Stimulated activated CD4-positive, alpha-beta T cell treated with anti-CD3 and anti-CD28 coated beads, Interleukin-4, amount 100 ng/mL, for 24 hours (primary cell): ENCODE data around the gene CCDC141.
"Not testable (repeated sequence)": the region's sequence is repeated elsewhere in the genome, so short reads cannot be mapped to it uniquely, and the experiment has no call there.

ENCODE experiments used
- DNase-seq: peaks from one replicate; pipeline ENCODE4 v3.0.0-alpha.2; 2020

The CCDC141 gene, protein sequence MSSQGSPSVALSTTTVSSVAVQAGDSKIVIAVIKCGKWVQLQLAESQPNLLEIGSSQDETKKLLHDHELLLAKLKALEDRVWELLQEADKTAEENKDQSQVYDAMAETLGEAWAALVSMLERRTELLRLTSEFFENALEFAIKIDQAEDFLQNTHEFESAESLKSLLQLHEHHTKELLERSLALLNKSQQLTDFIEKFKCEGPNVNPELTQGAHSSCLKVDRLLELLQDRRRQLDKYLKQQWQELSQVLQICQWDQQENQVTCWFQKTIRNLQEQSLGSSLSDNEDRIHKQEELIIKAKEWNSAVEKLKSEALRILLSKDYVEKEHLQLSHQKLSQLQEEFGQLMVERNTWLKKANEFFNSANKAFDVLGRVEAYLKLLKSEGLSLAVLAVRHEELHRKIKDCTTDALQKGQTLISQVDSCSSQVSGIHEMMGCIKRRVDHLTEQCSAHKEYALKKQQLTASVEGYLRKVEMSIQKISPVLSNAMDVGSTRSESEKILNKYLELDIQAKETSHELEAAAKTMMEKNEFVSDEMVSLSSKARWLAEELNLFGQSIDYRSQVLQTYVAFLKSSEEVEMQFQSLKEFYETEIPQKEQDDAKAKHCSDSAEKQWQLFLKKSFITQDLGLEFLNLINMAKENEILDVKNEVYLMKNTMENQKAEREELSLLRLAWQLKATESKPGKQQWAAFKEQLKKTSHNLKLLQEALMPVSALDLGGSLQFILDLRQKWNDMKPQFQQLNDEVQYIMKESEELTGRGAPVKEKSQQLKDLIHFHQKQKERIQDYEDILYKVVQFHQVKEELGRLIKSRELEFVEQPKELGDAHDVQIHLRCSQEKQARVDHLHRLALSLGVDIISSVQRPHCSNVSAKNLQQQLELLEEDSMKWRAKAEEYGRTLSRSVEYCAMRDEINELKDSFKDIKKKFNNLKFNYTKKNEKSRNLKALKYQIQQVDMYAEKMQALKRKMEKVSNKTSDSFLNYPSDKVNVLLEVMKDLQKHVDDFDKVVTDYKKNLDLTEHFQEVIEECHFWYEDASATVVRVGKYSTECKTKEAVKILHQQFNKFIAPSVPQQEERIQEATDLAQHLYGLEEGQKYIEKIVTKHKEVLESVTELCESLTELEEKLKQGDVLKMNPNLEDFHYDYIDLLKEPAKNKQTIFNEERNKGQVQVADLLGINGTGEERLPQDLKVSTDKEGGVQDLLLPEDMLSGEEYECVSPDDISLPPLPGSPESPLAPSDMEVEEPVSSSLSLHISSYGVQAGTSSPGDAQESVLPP (N-terminal part only)

DNA sequence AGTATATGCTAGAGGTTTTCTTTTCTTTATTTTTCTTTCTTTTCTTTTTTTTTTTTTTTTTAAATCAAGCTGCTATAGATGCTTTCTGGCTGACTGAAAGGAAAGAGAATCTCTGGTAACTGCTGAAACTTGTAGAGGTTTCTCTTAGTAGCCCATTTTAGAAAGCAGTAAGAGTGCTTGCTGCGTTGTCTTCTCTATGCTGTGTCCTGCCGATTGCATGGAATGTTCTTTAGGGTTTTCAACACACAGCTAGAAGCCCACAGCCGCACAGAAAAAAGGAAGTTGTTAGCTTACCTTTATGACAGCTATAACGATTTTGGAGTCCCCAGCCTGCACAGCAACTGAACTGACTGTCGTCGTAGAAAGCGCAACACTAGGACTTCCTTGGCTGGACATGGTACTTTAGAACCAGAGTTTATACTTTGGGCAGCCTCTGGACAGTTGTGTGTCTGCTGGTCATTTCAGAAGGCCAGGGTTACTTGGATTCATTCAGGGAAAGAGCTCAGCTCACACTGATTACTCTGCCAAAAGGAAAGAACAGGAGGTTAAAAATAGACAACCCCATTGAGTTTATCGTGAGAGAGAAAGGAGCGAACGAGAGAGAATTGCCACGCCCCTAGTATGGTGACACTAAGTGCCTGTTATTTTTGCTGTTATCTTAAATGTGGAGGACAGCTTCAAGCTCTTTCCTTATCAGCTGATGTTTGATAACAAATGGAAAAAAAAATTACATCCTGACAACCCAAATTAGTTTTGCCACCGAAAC lies at the start of gene CCDC141:
TSS of gene CCDC141 (minus strand) at position 592 of the 766 bp plus-strand sequence. CDS start at position 396, 196 bp downstream.
- peak; percentile 5 for DNase-seq

DNA sequence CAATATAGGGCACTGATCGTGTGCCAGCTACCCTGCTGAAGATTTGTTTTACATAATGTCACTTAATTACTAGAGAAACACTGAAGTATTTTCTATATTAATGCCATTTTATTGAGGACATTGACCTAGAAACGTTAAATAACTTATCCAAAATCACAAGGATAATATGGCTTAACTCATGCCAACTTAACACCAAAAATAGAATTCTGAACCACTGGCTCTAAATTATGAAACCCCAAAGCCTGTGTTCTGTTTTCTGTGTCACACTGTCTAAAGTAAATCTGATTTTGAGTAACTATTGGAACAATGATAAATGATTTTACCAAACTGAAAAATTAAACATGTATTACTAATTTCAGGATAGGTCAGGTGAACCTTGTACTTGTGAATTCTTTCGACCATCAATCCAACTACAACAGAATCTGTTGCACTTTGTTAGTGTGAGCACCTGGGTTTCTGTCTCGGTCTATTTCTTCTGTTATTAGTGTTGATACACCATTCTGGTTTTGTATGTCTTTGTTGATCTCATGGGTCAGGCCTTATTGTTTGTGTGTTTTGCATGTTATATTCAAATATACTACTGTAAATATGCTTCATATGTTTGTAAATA lies 48.2 kb upstream of the CCDC141 start:
- DNase-seq = no peak

DNA sequence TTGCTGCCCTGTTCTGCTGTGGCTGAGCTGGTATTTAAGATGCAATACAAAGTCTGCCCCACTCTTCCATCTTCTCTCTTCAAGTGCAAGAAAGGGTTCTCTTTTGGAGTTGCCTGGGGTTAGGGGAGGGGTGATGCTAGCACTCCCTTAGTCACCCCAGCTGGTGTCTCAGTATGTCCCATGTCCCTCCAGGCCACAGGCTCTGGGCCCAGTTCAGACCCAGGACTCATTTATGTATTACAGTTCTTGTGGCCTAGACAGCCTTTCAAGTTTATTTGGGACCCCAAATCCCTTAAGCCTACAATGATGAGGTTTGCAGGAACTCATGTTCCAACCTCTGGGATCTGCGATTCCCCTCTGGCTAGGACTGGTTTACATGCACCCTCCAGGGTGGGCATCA lies 47.2 kb upstream of the CCDC141 start:
- DNase-seq = no peak

- no peak for DNase-seq
These were observed 46.2 kb upstream of the CCDC141 start for GRCh38 chr2:179096090-179096489.

GRCh38 chr2:179092912-179093311 lies 43.0 kb upstream of the CCDC141 start:
- DNase-seq = not testable (repeated sequence)

- no peak for DNase-seq
These were observed 32.8 kb upstream of the CCDC141 start for GRCh38 chr2:179082697-179083096.

- no peak for DNase-seq
These were observed 32.0 kb upstream of the CCDC141 start for GRCh38 chr2:179081954-179082353.

GRCh38 chr2:179072527-179072926 lies 22.6 kb upstream of the CCDC141 start:
- no peak for DNase-seq

GRCh38 chr2:179071810-179072355 lies 21.9 kb upstream of the CCDC141 start:
- DNase-seq = no peak

DNA sequence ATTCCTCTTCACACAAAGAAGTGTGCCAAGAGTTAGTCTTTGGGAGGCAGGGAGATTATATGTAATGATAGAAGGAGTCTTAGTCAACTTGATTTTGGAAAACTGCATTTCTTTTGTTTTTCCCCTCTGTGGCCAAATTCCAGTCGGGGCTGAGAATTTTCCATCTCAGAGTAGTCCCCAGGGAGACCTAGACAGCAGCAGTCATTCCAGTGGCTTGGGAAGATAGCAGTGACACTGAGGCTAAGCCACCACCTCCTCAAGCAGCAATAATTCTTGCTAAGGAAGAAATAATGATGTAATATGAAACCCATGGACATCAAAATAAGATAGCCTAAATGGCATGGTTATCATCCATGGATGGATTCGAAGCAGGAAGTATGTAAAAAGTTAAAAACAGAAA lies 21.0 kb upstream of the CCDC141 start:
- no peak for DNase-seq

- DNase-seq = no peak
These were observed 19.7 kb upstream of the CCDC141 start for GRCh38 chr2:179069685-179070084.

GRCh38 chr2:179068991-179069643 lies 19.2 kb upstream of the CCDC141 start:
- no peak for DNase-seq

- DNase-seq = no peak
These were observed 9.2 kb upstream of the CCDC141 start for GRCh38 chr2:179059026-179059700.

DNA sequence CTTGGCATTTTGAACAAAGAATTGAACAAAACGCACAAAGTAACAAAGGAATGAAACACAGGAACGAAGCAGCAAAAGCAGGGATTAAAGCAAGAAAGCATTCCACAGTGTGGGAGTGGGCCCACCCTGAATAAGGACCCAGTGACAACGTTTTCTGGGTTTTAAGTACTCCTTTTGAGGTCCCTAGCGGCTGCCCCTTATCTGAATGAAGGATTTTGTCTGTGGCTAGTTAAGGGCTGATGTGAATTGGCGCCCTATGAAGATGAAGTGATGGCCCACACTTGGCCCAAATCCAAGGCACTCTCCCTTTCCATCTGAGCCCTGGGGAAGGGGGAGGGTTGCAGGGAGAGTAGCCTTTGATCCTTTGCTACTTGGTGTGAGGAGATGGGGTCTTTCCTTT lies 7.8 kb upstream of the CCDC141 start:
- no peak for DNase-seq

GRCh38 chr2:179053568-179053967 lies 3.6 kb upstream of the CCDC141 start:
- not testable (repeated sequence) for DNase-seq

DNA sequence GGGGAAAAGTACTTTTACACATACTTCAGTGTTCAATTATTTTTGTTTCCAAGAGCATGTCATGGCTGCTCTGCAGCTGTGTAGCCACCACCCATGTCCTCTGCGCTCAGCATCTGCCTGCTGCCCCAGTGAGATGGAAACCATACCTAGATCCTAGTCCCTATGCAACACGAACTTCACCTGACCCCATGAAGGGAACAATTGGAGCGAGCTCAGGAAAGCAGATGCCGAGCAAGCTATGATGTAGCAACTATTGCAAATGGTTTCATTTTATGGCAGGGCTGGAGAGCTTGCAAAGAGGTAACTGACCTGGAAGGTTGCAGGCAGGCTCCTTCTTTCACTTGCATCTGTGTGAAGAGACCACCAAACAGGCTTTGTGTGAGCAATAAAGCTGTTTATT lies 1.3 kb upstream of the CCDC141 start:
- no peak for DNase-seq

DNA sequence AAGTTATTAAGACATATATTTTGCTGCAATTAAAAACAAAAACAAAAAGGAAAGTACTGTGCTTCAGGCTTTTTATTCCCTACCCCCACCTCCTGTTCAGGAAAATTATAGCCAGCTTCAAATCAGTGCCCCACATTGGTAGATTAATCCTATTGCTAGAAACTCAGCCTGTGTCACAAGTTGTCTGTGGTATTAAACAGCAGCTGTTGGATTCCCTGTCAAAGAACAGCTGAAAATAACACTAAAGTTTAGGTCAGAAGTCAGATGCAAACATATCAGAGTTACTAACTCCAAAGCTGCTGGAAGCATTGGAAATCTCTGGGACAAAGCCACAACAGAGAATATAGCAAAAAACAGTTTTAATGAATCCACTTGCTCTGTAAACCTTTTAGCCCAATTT lies 818 bp upstream of the CCDC141 start:
- DNase-seq = no peak

GRCh38 chr2:179049203-179049545 lies 763 bp downstream of the CCDC141 start:
- DNase-seq = no peak

DNA sequence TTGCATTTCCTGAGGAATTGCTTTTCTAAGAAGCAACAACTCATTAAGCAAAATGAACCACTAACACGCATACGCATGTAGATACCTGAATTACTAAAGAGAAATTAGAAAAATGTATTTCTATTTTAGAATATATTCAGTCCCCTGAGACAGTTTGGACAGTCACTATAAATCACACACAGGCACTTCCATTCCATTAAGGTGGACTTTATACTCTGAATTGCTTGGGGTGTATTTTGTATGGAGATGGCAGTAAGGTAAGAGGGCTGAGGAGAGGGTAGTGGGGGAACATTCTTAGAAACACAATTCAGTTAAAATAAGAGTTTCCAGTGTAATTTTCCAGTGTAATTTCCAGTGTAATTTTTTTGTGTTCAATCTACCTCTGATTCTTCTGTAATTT lies 1.8 kb downstream of the CCDC141 start:
- no peak for DNase-seq

GRCh38 chr2:179045602-179046001 lies 4.3 kb downstream of the CCDC141 start:
- DNase-seq = not testable (repeated sequence)
